ENCODE measurements around the gene SIDT1. TPM values are rescaled to one million over a fixed set of nuclear protein-coding genes. Genes with fewer than 3 reads are reported as not detected.

The SIDT1 gene
- total and polyA plus RNA-seq, 9 donors = 1.8 to 3.7 (median 2.1) TPM

DNA sequence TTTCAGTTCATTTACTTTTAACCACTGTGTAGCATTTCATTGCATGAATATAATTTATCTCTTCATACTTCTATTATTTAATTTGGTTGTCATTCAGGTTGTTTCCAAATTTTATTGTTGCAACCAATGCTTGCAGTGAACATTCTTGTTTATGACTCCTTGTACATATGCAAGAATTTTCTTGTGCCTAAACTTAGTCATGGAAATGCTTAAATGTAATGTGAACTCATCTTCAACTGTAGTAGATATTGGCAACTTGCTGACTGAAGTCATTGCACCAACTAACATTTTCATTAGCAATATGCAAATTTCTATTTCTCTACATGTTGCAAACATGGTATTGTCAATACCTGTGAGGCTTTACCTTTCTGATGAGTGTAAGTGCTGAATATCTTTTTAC is 26.7 kb downstream of the SIDT1 start:
- no peaks in the 10 kb centered on the region for H3K36me3 ChIP-seq (ENCODE audit: control insufficient read depth, insufficient read depth, low read length)
- H3K27ac ChIP-seq (ENCODE audit: low read length) = no peak overlapping the region
- no peak overlapping the region for H3K4me3 ChIP-seq (ENCODE audit: low read length)
- H3K4me1 ChIP-seq (ENCODE audit: control insufficient read depth, insufficient read depth, low read length) = no peaks in the 10 kb centered on the region
- H3K9me3 ChIP-seq (replicated peaks; ENCODE audit: control insufficient read depth, low read depth, low read length) = no peaks in the 10 kb centered on the region
- H3K27me3 ChIP-seq (ENCODE audit: control insufficient read depth, insufficient read depth, low read length) = no peaks in the 10 kb centered on the region
- DNase-seq = no peak

- Histone ChIP-seq H3K9me3 (replicated peaks; ENCODE audit: control insufficient read depth, low read depth, low read length) (no peaks in the 10 kb centered on the region), H3K27me3 (ENCODE audit: control insufficient read depth, insufficient read depth, low read length) (no peaks in the 10 kb centered on the region), H3K27ac (ENCODE audit: low read length) (no peak overlapping the region), H3K4me1 (ENCODE audit: control insufficient read depth, insufficient read depth, low read length) (no peaks in the 10 kb centered on the region), H3K36me3 (ENCODE audit: control insufficient read depth, insufficient read depth, low read length) (no peaks in the 10 kb centered on the region), H3K4me3 (ENCODE audit: low read length) (no peak overlapping the region)
- DNase-seq = no peak
- 78% methylated on average over 1 of the region's 6 CpGs for WGBS (ENCODE audit: insufficient coverage)
Measured at GRCh38 chr3:113560271-113560670, 27.9 kb downstream of the SIDT1 start.

DNA sequence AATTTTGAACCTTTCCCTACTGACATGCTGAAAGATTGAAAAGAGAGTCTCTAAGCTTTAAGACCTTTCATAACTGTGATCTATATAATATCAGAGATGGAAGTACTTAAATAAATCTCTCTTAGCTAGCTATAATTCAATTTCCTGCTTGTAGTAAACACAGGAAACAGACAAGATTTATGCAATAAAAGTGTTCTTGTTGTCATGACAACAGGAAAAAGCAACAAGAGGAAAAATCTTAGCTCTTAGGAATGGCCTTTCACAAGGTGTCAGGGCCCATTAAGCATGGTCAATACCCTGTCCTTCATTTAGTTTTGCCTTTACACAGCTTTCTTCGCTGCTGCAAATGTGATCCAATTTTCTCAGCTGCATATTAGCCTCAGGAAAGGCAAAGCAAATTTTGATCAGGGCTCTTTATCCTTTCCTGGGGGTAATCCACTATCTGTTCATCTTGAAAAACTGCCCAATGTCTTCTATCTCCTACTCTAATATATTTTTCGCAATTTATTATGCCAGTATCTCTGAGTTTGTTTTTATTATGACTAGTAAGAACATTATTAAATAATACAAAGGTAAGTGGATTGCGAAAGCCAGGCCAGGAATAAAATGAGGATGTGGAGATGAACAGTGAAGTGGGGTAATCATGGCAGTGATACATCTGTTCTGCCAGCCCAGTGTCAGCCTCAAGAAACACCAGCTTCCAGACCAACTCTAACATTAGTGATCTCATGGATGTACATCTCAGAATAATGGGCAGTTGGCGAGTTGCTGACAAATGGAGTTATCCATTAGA is 28.7 kb downstream of the SIDT1 start:
- peak overlapping the region; percentile 44 for H3K27ac ChIP-seq (ENCODE audit: low read length)
- no peaks in the 10 kb centered on the region for H3K4me1 ChIP-seq (ENCODE audit: control insufficient read depth, insufficient read depth, low read length)
- WGBS (ENCODE audit: insufficient coverage) = 56% methylated on average over 1 of the region's 4 CpGs
- no peaks in the 10 kb centered on the region for H3K27me3 ChIP-seq (ENCODE audit: control insufficient read depth, insufficient read depth, low read length)
- no peak overlapping the region for H3K4me3 ChIP-seq (ENCODE audit: low read length)
- H3K9me3 ChIP-seq (replicated peaks; ENCODE audit: control insufficient read depth, low read depth, low read length) = no peaks in the 10 kb centered on the region
- no peaks in the 10 kb centered on the region for H3K36me3 ChIP-seq (ENCODE audit: control insufficient read depth, insufficient read depth, low read length)
- peak; percentile 76 for DNase-seq

DNA sequence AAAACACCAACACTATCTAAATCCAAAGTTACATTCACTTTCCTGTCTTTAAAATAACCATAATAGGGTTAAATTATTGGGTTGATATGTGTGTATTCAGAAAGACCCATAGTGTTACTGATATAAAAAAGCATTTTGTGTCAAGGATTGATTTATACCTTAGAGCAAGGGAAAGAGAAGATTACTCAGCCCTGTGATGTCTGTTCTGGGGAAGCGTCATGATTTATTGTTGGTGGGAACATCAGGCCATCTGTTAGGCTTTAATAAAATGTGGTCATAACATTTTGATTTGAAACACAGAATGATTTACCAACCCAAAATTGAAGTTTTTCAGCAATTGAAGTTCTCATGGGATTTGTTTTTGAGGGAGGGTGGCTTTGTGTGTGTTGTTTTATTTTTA is 33.2 kb downstream of the SIDT1 start:
- H3K4me3 ChIP-seq (ENCODE audit: low read length) = no peak overlapping the region
- no peaks in the 10 kb centered on the region for H3K4me1 ChIP-seq (ENCODE audit: control insufficient read depth, insufficient read depth, low read length)
- H3K36me3 ChIP-seq (ENCODE audit: control insufficient read depth, insufficient read depth, low read length) = no peaks in the 10 kb centered on the region
- no peak overlapping the region for H3K27ac ChIP-seq (ENCODE audit: low read length)
- WGBS (ENCODE audit: insufficient coverage) = no CpG with 5 or more reads among the region's 1 CpG
- no peaks in the 10 kb centered on the region for H3K9me3 ChIP-seq (replicated peaks; ENCODE audit: control insufficient read depth, low read depth, low read length)
- no peaks in the 10 kb centered on the region for H3K27me3 ChIP-seq (ENCODE audit: control insufficient read depth, insufficient read depth, low read length)
- DNase-seq = no peak

DNA sequence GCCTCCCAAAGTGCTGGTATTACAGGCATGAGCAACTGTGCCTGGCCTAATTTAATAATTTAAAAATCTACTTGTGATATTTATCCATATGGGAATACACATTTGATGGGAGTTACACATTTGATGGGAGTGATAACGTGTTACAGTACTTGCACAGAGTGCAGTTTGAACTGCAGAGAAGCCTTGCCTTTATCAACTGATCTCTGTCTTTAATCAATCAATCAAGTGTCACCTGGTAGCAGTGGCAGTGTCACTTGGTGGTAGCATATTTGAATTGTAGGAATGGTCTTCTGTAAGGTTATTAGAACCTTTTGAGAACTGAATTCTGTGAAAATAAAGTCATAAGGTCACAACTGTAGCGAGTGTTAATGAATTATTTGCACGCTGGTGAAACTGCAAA is 37.8 kb downstream of the SIDT1 start:
- Histone ChIP-seq H3K27me3 (ENCODE audit: control insufficient read depth, insufficient read depth, low read length) (no peaks in the 10 kb centered on the region), H3K4me3 (ENCODE audit: low read length) (no peak overlapping the region), H3K4me1 (ENCODE audit: control insufficient read depth, insufficient read depth, low read length) (no peaks in the 10 kb centered on the region), H3K9me3 (replicated peaks; ENCODE audit: control insufficient read depth, low read depth, low read length) (no peaks in the 10 kb centered on the region), H3K36me3 (ENCODE audit: control insufficient read depth, insufficient read depth, low read length) (no peaks in the 10 kb centered on the region), H3K27ac (ENCODE audit: low read length) (no peak overlapping the region)
- WGBS (ENCODE audit: insufficient coverage) = no CpG with 5 or more reads among the region's 3 CpGs
- no peak for DNase-seq

DNA sequence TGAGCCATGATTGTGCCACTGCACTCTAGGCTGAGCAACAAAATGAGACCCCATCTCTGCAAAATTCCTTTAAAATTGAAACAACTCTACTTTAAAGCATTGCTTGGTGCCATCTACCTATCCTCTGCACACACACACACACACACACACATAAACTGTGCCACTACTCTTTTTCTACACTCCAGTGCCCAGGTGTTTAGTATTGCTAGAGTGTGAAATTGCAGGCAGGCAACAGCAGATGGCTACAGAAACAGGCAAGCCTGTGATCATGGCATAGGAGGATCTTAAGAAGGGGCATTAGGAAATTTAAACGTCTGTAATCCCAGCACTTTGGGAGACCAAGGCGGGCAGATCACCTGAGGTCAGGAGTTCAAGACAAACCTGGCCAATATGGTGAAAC is 39.0 kb downstream of the SIDT1 start:
- H3K4me3 ChIP-seq (ENCODE audit: low read length) = no peak overlapping the region
- 52% methylated on average over 2 of the region's 2 CpGs for WGBS (ENCODE audit: insufficient coverage)
- H3K27ac ChIP-seq (ENCODE audit: low read length) = no peak overlapping the region
- no peaks in the 10 kb centered on the region for H3K9me3 ChIP-seq (replicated peaks; ENCODE audit: control insufficient read depth, low read depth, low read length)
- DNase-seq = no peak
- H3K27me3 ChIP-seq (ENCODE audit: control insufficient read depth, insufficient read depth, low read length) = no peaks in the 10 kb centered on the region
- H3K36me3 ChIP-seq (ENCODE audit: control insufficient read depth, insufficient read depth, low read length) = no peaks in the 10 kb centered on the region
- no peaks in the 10 kb centered on the region for H3K4me1 ChIP-seq (ENCODE audit: control insufficient read depth, insufficient read depth, low read length)

DNA sequence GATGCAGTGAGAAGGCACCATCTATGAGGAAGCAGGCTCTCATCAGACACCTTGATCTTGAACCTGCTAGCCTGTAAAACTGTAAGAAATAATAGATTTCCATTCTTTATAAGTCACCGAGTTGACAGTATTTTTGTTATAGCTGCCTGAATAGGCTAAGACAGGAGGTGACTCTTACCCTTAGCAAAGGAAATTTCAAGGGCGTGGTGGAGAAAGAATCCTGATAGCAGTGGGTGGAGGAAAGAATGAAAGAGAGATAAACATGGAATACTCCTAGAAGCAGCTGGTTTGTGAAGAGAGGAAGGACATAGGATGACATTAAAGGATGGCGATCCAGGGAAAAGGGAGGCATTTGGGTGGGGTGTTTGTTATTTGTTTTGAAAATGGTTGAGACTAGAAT is 41.4 kb downstream of the SIDT1 start:
- 89% methylated on average over 2 of the region's 3 CpGs for WGBS (ENCODE audit: insufficient coverage)

GRCh38 chr3:113574213-113574612 is 41.9 kb downstream of the SIDT1 start:
- Histone ChIP-seq H3K36me3 (ENCODE audit: control insufficient read depth, insufficient read depth, low read length) (no peaks in the 10 kb centered on the region), H3K9me3 (replicated peaks; ENCODE audit: control insufficient read depth, low read depth, low read length) (peaks cover 3% of the 10 kb centered on the region), H3K27me3 (ENCODE audit: control insufficient read depth, insufficient read depth, low read length) (no peaks in the 10 kb centered on the region), H3K4me3 (ENCODE audit: low read length) (no peak overlapping the region), H3K27ac (ENCODE audit: low read length) (no peak overlapping the region), H3K4me1 (ENCODE audit: control insufficient read depth, insufficient read depth, low read length) (no peaks in the 10 kb centered on the region)
- WGBS (ENCODE audit: insufficient coverage) = 70% methylated on average over 2 of the region's 2 CpGs
- DNase-seq = no peak

More for the DNA sequence above, 41.4 kb downstream of the SIDT1 start:
- DNase-seq = no peak
- Histone ChIP-seq H3K27ac (ENCODE audit: low read length) (no peak overlapping the region), H3K9me3 (replicated peaks; ENCODE audit: control insufficient read depth, low read depth, low read length) (peaks cover 3% of the 10 kb centered on the region), H3K36me3 (ENCODE audit: control insufficient read depth, insufficient read depth, low read length) (no peaks in the 10 kb centered on the region), H3K27me3 (ENCODE audit: control insufficient read depth, insufficient read depth, low read length) (no peaks in the 10 kb centered on the region), H3K4me1 (ENCODE audit: control insufficient read depth, insufficient read depth, low read length) (no peaks in the 10 kb centered on the region), H3K4me3 (ENCODE audit: low read length) (no peak overlapping the region)

DNA sequence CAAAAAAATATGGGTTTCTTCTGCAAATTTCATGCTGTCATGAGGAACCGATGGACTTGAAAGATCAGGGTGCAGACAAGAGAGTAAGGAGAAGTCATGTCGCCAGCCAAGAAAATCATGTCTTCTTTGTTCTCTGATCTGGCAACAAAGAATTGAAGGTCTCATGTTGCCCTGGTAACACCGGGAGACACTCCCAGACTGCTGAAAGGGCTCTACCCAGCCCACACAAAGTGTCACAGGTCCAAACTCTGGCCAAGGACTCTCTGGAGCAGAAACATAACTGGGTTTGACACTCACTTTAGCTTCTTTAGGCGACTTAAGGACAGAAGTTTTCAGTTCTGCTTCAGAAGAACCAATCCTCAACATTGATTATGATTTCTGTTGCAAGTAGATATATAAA is 42.9 kb downstream of the SIDT1 start:
- no peaks in the 10 kb centered on the region for H3K4me1 ChIP-seq (ENCODE audit: control insufficient read depth, insufficient read depth, low read length)
- 39% methylated on average over 3 of the region's 4 CpGs for WGBS (ENCODE audit: insufficient coverage)
- H3K27me3 ChIP-seq (ENCODE audit: control insufficient read depth, insufficient read depth, low read length) = no peaks in the 10 kb centered on the region
- no peaks in the 10 kb centered on the region for H3K36me3 ChIP-seq (ENCODE audit: control insufficient read depth, insufficient read depth, low read length)
- peaks cover 3% of the 10 kb centered on the region for H3K9me3 ChIP-seq (replicated peaks; ENCODE audit: control insufficient read depth, low read depth, low read length)
- H3K4me3 ChIP-seq (ENCODE audit: low read length) = no peak overlapping the region
- no peak overlapping the region for H3K27ac ChIP-seq (ENCODE audit: low read length)
- peak; percentile 2 for DNase-seq

DNA sequence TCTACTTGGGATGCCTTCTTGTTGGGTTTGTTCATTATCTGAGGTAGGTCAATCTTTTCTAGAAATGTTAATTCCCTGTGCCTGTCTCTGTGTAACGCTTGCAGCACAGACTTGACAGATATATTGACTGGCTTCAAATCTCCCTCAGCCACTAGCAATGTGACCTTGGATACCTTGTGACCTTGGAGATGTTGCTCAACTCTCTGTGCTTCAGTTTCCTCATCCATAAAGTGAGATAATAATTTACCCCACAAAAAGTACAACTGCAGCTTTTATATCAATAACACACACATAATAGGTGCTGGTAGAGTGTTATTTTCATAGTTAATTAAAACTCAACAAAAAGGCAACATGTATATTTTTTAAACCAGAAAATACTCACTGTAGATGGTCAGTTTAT is 52.9 kb downstream of the SIDT1 start:
- no peak for DNase-seq
- Histone ChIP-seq H3K27ac (ENCODE audit: low read length) (no peak overlapping the region), H3K9me3 (replicated peaks; ENCODE audit: control insufficient read depth, low read depth, low read length) (no peaks in the 10 kb centered on the region), H3K4me3 (ENCODE audit: low read length) (no peak overlapping the region), H3K4me1 (ENCODE audit: control insufficient read depth, insufficient read depth, low read length) (no peaks in the 10 kb centered on the region), H3K36me3 (ENCODE audit: control insufficient read depth, insufficient read depth, low read length) (no peaks in the 10 kb centered on the region), H3K27me3 (ENCODE audit: control insufficient read depth, insufficient read depth, low read length) (no peaks in the 10 kb centered on the region)
- WGBS (ENCODE audit: insufficient coverage) = no CpG with 5 or more reads among the region's 1 CpG

GRCh38 chr3:113585720-113586119 is 53.4 kb downstream of the SIDT1 start:
- Histone ChIP-seq H3K36me3 (ENCODE audit: control insufficient read depth, insufficient read depth, low read length) (no peaks in the 10 kb centered on the region), H3K9me3 (replicated peaks; ENCODE audit: control insufficient read depth, low read depth, low read length) (no peaks in the 10 kb centered on the region), H3K27ac (ENCODE audit: low read length) (no peak overlapping the region), H3K27me3 (ENCODE audit: control insufficient read depth, insufficient read depth, low read length) (no peaks in the 10 kb centered on the region), H3K4me1 (ENCODE audit: control insufficient read depth, insufficient read depth, low read length) (no peaks in the 10 kb centered on the region), H3K4me3 (ENCODE audit: low read length) (no peak overlapping the region)
- DNase-seq = no peak
- WGBS (ENCODE audit: insufficient coverage) = no CpG with 5 or more reads among the region's 3 CpGs

Data from muscle of leg (tissue), 11 donors.